NT2/D1 (cell line): ENCODE measurements around the gene STRN3.

ENCODE experiments used
- YY1 ChIP-seq: IDR thresholded peaks from 2 replicates; pipeline ENCODE4 v1.6.1; 2011; ENCODE audit not compliant: insufficient read length, insufficient read depth
- ZNF274 ChIP-seq: IDR thresholded peaks from 2 replicates; pipeline ENCODE4 v1.6.1; 2011; ENCODE audit warnings: mild to moderate bottlenecking, low read depth, low read length

DNA sequence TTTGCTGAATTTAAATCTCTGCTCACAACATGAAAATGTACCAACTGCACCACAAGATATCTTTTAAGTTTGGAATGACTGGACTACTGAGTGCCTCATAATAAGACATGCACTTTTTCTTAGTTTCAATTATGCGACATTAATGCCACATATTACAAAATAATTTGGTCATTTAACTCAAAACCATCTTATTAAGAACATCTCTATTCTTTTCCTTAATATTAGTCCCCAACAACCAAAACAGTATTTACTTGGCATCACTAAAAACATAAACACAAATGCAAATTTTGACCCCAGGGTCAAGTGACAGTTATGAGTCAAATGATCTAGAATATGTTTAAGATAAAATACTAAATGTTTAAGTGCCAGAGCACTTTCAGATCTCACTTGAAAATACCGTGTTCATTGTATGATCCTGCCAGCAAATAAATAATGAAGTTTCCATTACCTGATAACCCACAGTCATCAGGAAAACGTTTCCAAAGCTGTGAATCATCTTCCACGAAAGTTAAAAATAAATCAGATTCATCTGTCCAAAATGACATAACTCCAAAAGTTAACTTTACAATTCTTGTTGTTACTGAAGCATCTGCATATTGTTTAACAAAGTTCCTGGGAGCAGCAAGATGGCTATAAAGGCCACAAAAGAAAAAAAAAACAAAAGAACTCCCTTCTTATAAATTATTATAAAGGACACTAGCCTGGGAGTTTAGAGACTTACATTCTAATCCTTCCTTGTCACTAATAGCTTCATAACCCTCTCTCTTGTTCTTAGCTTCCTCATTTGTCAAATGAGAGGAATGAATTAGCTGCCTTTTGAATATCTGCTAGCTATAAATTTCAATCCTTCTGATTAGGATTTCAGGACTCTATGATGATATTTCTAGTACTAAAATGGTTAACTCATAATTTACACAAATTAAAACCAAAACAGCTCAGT lies 31.2 kb downstream of the STRN3 start:
- TF ChIP-seq ZNF274 = no peak
- TF ChIP-seq YY1 = no peak
